ENCODE measurements around the gene PAK4.

DNA sequence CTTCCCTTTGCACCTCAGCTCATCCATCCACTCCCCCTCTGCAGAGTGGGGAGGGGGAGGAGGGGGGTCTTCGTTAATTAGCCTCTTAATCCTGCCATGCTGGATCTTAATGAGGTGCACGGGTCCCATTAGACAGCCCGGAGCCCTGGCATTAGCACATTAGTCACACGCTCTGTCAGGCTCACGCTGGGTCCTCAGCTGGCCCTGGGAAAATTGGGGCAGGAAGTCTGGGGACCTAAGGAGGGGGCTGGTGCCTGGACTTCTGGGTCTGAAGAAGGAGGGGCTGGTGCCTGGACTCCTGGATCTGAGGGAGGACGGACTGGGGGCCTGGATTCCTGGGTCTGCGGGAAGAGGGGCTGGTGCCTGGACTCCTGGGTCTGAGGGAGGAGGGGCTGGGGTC lies 70.7 kb downstream of the PAK4 start:
- TF ChIP-seq, protein P1, sequence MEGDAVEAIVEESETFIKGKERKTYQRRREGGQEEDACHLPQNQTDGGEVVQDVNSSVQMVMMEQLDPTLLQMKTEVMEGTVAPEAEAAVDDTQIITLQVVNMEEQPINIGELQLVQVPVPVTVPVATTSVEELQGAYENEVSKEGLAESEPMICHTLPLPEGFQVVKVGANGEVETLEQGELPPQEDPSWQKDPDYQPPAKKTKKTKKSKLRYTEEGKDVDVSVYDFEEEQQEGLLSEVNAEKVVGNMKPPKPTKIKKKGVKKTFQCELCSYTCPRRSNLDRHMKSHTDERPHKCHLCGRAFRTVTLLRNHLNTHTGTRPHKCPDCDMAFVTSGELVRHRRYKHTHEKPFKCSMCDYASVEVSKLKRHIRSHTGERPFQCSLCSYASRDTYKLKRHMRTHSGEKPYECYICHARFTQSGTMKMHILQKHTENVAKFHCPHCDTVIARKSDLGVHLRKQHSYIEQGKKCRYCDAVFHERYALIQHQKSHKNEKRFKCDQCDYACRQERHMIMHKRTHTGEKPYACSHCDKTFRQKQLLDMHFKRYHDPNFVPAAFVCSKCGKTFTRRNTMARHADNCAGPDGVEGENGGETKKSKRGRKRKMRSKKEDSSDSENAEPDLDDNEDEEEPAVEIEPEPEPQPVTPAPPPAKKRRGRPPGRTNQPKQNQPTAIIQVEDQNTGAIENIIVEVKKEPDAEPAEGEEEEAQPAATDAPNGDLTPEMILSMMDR (IDR thresholded peaks at IDR 0.05; ENCODE audit: low read depth, low read length) = no peak
- TF ChIP-seq POLR2A (IDR thresholded peaks at IDR 0.05; ENCODE audit: extremely low read depth, insufficient read length) = no peak
- TF ChIP-seq, protein P2, sequence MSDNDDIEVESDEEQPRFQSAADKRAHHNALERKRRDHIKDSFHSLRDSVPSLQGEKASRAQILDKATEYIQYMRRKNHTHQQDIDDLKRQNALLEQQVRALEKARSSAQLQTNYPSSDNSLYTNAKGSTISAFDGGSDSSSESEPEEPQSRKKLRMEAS (IDR thresholded peaks at IDR 0.05; ENCODE audit: low read depth, low read length) = no peak

Measured in NB4 (cell line).